GM18505 (cell line): ENCODE measurements around the gene PIWIL4.
A peak's percentile ranks its signal among the peaks of the same experiment; 100 is the strongest.
"Not testable (repeated sequence)": the region's sequence is repeated elsewhere in the genome, so short reads cannot be mapped to it uniquely, and the experiment has no call there.

Experiments used
- ATAC-seq: cut with Tn5 transposase; IDR thresholded peaks from one replicate; pipeline ENCODE4 v1.9.1; 2021; ENCODE audit not compliant: unreplicated experiment
- POLR2A ChIP-seq: IDR thresholded peaks from 4 replicates; pipeline ENCODE4 v1.6.1; 2011; ENCODE audit warnings: borderline replicate concordance; ENCODE audit not compliant: insufficient read depth, insufficient read length; ENCODE audit errors: extremely low read depth

PIWIL4 gene

DNA sequence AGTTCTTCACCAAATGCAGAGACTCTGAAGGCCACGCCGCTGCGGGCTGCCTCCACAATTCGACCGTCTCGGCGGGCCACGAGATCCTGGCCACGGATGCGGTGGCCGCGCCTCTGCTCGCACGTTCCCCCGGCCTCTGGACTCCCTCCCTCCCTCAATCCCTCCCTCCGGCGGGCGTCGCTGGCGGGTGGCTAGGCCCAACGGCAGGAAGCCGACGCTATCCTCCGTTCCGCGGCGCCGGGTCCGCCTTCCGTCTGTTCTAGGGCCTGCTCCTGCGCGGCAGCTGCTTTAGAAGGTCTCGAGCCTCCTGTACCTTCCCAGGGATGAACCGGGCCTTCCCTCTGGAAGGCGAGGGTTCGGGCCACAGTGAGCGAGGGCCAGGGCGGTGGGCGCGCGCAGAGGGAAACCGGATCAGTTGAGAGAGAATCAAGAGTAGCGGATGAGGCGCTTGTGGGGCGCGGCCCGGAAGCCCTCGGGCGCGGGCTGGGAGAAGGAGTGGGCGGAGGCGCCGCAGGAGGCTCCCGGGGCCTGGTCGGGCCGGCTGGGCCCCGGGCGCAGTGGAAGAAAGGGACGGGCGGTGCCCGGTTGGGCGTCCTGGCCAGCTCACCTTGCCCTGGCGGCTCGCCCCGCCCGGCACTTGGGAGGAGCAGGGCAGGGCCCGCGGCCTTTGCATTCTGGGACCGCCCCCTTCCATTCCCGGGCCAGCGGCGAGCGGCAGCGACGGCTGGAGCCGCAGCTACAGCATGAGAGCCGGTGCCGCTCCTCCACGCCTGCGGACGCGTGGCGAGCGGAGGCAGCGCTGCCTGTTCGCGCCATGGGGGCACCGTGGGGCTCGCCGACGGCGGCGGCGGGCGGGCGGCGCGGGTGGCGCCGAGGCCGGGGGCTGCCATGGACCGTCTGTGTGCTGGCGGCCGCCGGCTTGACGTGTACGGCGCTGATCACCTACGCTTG, 23.2 kb upstream of the PIWIL4 start, which contains the start of gene FUT4:
Gene FUT4 (plus strand): TSS at position 227 of the 951 bp plus-strand sequence. CDS start 213 bp downstream, at position 440.
- peak; percentile 58 for TF ChIP-seq POLR2A
- ATAC-seq, result peak; percentile 81

DNA sequence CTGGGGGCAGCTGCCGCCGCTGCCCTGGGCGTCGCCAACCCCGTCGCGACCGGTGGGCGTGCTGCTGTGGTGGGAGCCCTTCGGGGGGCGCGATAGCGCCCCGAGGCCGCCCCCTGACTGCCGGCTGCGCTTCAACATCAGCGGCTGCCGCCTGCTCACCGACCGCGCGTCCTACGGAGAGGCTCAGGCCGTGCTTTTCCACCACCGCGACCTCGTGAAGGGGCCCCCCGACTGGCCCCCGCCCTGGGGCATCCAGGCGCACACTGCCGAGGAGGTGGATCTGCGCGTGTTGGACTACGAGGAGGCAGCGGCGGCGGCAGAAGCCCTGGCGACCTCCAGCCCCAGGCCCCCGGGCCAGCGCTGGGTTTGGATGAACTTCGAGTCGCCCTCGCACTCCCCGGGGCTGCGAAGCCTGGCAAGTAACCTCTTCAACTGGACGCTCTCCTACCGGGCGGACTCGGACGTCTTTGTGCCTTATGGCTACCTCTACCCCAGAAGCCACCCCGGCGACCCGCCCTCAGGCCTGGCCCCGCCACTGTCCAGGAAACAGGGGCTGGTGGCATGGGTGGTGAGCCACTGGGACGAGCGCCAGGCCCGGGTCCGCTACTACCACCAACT, 22.4 kb upstream of the PIWIL4 start:
- no peak for ATAC-seq
- no peak for TF ChIP-seq POLR2A

DNA sequence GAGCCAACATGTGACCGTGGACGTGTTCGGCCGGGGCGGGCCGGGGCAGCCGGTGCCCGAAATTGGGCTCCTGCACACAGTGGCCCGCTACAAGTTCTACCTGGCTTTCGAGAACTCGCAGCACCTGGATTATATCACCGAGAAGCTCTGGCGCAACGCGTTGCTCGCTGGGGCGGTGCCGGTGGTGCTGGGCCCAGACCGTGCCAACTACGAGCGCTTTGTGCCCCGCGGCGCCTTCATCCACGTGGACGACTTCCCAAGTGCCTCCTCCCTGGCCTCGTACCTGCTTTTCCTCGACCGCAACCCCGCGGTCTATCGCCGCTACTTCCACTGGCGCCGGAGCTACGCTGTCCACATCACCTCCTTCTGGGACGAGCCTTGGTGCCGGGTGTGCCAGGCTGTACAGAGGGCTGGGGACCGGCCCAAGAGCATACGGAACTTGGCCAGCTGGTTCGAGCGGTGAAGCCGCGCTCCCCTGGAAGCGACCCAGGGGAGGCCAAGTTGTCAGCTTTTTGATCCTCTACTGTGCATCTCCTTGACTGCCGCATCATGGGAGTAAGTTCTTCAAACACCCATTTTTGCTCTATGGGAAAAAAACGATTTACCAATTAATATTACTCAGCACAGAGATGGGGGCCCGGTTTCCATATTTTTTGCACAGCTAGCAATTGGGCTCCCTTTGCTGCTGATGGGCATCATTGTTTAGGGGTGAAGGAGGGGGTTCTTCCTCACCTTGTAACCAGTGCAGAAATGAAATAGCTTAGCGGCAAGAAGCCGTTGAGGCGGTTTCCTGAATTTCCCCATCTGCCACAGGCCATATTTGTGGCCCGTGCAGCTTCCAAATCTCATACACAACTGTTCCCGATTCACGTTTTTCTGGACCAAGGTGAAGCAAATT, 21.7 kb upstream of the PIWIL4 start:
- TF ChIP-seq POLR2A, result no peak
- ATAC-seq, result no peak

DNA sequence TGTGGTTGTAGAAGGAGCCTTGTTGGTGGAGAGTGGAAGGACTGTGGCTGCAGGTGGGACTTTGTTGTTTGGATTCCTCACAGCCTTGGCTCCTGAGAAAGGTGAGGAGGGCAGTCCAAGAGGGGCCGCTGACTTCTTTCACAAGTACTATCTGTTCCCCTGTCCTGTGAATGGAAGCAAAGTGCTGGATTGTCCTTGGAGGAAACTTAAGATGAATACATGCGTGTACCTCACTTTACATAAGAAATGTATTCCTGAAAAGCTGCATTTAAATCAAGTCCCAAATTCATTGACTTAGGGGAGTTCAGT, 21.1 kb upstream of the PIWIL4 start:
- TF ChIP-seq POLR2A, result no peak
- ATAC-seq, result no peak

DNA sequence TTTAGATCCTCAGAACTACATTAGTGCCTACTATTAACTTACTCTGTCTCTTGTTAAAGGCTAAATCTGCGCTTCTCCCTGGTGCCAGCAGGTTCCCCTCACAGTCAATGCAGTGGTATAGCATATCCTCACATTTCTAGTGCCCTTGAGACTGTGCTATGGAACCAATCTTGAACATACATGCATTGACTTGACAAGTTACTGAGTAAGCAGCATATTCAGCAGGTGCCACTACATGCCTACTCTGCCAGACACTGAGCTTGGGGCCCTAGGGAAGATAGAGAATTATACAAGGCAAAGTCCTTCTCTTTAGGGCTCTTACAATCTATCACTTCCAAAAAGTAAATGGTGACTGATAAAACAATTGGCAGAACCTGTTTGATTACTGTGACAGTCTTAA, 20.3 kb upstream of the PIWIL4 start:
- ATAC-seq, result no peak
- no peak for TF ChIP-seq POLR2A

DNA sequence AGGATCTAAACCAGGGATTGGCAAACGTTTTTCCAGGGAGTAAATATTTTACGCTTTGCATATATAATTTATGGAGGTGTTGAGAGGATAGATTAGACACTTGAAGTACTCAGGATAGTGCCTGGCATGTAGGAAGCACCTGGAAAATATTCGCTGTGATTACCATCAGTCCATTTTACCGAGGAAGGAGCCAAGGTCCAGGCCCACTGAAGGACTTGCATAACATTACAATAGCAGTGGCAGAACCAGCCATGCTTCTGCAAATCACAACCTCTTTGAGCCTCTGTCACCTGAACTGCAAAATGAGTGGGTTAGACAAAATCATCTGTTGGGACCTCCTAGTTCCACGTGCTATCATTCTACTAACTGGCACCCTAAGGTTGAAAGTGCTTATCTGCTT, 18.0 kb upstream of the PIWIL4 start:
- no peak for ATAC-seq
- TF ChIP-seq POLR2A, result no peak

DNA sequence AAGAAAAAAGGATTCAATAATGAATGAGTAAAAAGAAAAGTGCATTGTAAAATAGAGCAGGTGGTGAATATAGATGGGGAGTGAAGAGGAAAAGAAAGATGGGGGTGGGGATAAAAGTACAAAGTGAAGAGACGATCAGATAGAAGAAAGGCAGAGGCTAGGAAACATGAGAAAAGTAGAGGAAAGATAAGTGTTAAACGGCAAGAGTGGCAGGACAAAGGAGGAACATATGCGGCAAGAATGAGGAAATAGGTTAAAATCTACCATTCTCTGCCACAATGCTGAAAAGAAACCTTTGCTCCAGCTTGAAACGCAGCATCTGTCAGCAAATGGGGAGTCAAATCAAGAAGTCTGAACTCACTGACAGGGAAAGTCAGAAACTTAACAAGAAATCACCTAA, 16.7 kb upstream of the PIWIL4 start:
- TF ChIP-seq POLR2A, result no peak
- ATAC-seq, result no peak

DNA sequence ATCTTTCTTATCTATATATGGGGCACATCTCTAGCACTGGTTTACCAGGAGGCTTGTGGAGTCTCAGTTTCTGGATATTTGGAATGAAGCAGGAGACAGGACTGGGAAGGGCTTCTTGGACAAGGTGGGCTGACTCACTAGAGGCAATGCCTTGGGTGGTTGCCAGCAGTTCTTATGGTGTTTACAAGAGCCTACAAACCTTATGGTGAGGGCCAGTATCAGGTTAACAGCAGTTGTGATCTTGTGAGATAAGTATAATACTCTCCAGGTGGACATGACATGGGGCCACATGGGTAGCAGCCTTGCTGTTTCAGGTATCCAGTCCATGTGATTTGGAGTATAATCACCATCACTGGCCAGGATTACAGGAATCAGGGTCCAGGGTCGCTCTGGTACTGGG, 13.2 kb upstream of the PIWIL4 start:
- TF ChIP-seq POLR2A, result no peak
- ATAC-seq, result no peak

DNA sequence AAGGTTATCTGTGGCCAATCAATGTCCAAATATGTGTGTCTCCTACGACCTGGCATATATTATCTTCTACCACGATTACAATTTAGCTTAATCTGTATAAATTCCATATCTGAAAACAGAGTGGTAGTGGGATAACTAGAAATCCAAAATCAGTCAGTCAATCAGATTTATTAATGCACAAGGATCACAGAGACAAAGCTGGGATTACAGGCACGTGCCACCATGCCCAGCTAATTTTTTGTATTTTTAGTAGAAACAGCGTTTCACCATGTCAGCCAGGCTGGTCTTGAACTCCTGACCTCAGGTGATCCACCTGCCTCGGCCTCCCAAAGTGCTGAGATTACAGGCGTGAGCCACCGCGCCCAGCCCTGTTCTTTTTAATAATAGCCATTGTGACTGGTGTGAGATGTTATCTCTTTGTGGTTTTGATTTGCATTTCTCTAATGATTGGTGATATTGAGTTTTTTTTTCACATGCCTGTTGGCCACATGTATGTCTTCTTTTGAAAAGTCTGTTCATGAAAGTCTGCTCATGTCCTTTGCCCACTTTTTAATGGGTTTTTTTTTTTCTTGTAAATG, 11.3 kb upstream of the PIWIL4 start:
- ATAC-seq, result not testable (repeated sequence)

DNA sequence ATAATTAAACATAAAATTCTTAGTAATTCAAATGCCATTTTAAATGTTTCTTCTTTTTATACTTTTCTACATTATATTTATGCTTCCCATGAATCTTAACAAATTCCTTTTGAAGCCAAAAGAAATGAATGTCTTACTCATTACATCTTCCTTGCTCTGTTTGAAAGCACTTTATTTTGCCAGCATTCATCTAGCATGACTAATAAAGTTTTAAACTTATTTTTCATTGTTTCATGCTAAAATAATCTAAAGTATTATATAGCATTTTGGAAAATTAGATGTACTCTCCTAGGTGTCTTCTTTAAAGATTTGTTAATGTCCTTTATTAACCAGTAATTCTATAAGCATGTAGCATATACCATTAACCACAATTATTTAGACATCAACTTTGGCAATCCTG, 9.7 kb upstream of the PIWIL4 start:
- TF ChIP-seq POLR2A, result no peak
- no peak for ATAC-seq

DNA sequence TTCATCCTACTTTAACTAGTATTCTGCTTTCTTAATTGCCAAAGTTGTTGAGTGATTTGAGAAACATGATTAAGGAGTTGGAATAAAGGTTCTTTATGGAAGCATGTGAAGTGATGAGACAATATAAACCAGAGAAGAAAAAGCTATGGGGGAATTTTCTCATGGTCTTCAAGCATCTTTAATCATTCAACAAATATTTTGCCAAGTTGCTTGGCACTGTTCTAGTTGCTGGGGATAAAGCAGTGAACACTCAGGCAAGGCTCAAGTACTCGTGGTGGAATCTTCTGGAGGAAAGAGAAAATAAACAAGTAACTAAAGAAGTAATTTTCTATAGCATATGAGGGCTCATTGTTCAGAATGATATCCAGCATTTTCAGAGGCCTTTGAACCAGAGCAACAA, 9.2 kb upstream of the PIWIL4 start:
- no peak for ATAC-seq
- TF ChIP-seq POLR2A, result no peak

DNA sequence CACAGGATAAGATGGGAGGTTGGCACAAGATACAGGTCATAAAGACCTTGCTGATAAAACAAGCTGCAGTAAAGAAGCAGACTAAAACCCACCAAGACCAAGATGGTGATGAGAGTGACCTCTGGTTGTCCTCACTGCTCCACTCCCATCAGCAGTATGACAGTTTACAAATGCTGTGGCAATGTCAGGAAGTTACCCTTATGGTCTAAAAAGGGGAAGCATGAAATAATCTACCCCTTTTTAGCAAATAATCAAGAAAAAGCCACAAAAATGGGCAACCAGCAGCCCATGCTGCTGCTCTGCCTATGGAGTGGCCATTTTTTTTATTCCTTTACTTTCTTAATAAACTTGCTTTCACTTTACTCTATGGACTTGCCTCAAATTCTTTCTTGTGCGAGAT, 8.7 kb upstream of the PIWIL4 start:
- no peak for ATAC-seq
- no peak for TF ChIP-seq POLR2A

DNA sequence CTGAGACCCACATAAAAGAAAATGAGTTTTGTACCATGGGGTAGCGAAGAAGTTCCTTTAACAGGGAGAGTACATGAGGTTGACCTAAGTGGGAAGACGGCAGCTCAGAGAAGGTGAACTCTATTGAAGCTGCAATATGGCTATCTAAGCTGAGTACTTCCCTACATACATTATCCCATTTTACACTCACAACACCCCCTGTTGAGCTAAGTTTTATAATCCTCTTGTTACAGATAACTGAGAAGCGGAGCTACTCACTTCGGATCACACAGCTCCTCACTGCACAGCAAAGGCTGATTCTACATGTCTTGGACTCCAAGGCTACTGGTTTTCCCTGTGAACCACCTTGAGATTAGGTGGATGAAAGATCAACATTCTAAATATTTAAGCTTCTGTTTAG, 8.2 kb upstream of the PIWIL4 start:
- no peak for TF ChIP-seq POLR2A
- ATAC-seq, result no peak
